Esophagus squamous epithelium (tissue), 5 donors: Measurements from ENCODE around the gene DSEL. TPM values are rescaled to one million over a fixed set of nuclear protein-coding genes. Genes with fewer than 3 reads are reported as not detected.

Experiments used
- DNase-seq: peaks from one replicate; lab custom pipeline; 2025; lab: John Stamatoyannopoulos, UW
- H3K27ac ChIP-seq, 4 donors: fragments of 200-600 bp; sonication (generic); one replicate each; pipeline ENCODE4 v1.5.1; 2016 to 2019; ENCODE audit warnings: mild to moderate bottlenecking in 1 of 4
- H3K27me3 ChIP-seq, 4 donors: fragments of 200-600 bp; sonication (generic); 1 replicate in 3 of 4; 2 replicates in 1 of 4; pipeline versions ENCODE4 v1.5.1 to v1.6.0; 2017 to 2021; ENCODE audit warnings: antibody characterized with exemption in 1 of 4
- H3K36me3 ChIP-seq, 3 donors: fragments of 200-600 bp; sonication (generic); one replicate each; pipeline ENCODE4 v1.5.1; 2016 to 2019
- H3K4me1 ChIP-seq, 3 donors: fragments of 200-600 bp; sonication (generic); one replicate each; pipeline ENCODE4 v1.5.1; 2017 to 2019
- H3K4me3 ChIP-seq, 4 donors: fragments of 200-600 bp; sonication (generic); 1 replicate in 3 of 4; 2 replicates in 1 of 4; pipeline ENCODE4 v1.5.1; 2016 to 2019; ENCODE audit warnings: mild to moderate bottlenecking in 2 of 4, moderate library complexity in 1 of 4
- H3K9me3 ChIP-seq, 3 donors: fragments of 200-600 bp; sonication (generic); one replicate each; pipeline ENCODE4 v1.5.1; 2016 to 2019
- CTCF ChIP-seq, 6 experiments: fragments of 450-650 bp in 4 of 6; fragments of 200-600 bp in 2 of 6; sonication (generic) in 2 of 6; IDR thresholded peaks; one replicate each; pipeline ENCODE4 v1.5.1; 2016 to 2019; ENCODE audit warnings: antibody characterized with exemption in 6 of 6, mild to moderate bottlenecking in 4 of 6, moderate library complexity in 4 of 6
- POLR2A ChIP-seq, 4 donors: fragments of 450-650 bp; IDR thresholded peaks; one replicate each; pipeline ENCODE4 v1.6.1; 2017; ENCODE audit warnings: antibody characterized with exemption in 4 of 4, mild to moderate bottlenecking in 4 of 4, moderate library complexity in 3 of 4
- WGBS, 2 donors: methylation state at CpG; one replicate each; pipeline ENCODE4 v1.1.5; 2018; 5-methylcytosine and 5-hydroxymethylcytosine counted together
- intact Hi-C: fragments of 100-400 bp; cut with DNase I; formaldehyde crosslinking; loops from one replicate; pipeline ENCODE4 v1.15.0; 2022
- total RNA-seq, 4 donors: library from RNA; depleted of rRNA; stranded (reverse); fragments of >200 nt; gene quantifications; one replicate each; pipeline ENCODE4 v1.1.0, GENCODE V29; 2016
- donor health status: DM: yes; HTN: yes; CAD: no.

Gene DSEL
- total RNA-seq, 4 donors from 2014 or later: 0.45 to 5.7 (median 1.5) TPM

- DNase-seq: no peak
- WGBS, 2 donors: 71% methylated on average over 1 of the region's 1 CpG; no CpG with 5 or more reads in 1 of the 2 donors
- TF ChIP-seq CTCF (IDR thresholded peaks at IDR 0.05) (no peak), POLR2A (IDR thresholded peaks at IDR 0.05) (no peak)
- Histone ChIP-seq H3K4me3 (no peak overlapping the region), H3K27me3 (no peaks in the 10 kb centered on the region), H3K4me1 (no peaks in the 10 kb centered on the region), H3K9me3 (no peaks in the 10 kb centered on the region), H3K27ac (no peak overlapping the region), H3K36me3 (no peaks in the 10 kb centered on the region)
- intact Hi-C loops: no loop called here
Measured at GRCh38 chr18:67504739-67505138, 11.8 kb downstream of the DSEL start.

DNA sequence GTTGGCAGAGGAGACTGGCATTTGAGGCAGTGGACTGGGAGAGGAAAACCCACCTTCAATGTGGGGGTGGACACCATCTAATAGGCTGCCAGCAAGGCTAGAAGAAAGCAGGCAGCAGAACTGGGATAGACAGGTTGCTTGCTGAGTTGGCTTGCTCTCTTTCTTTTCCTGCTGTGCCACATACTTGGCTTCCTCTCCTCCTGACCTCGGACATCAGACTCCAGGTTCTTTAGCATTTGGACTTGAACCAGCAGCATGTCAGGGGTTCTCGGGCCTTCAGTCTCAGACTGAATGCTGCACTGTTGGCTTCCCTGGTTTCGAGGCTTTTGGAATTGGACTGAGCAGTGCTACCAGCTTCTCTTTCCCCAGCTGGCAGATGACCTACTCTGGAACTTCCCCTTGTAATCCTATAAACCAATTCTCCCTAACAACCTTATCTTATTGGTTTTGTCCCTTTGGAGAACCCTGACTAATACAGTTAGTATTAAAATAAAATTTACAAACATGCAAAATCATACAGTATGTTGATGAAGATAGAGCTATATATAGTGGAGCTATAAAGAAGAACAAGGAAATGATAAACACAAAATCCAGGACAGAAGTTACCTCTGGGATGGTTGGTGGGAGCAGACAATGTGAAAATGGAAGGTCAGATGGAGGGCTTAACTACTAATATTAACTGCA lies 15.9 kb downstream of the DSEL start:
- intact Hi-C loops: no loop called here
- Histone ChIP-seq H3K27me3 (no peaks in the 10 kb centered on the region), H3K4me3 (no peak overlapping the region), H3K27ac (no peak overlapping the region), H3K9me3 (no peaks in the 10 kb centered on the region), H3K4me1 (no peaks in the 10 kb centered on the region), H3K36me3 (no peaks in the 10 kb centered on the region)
- no peak for DNase-seq
- TF ChIP-seq POLR2A (IDR thresholded peaks at IDR 0.05) (no peak), CTCF (IDR thresholded peaks at IDR 0.05) (no peak)
- WGBS, 2 donors: 51 to 56% methylated on average over 3 of the region's 3 CpGs

- Histone ChIP-seq H3K27ac (no peak overlapping the region), H3K4me1 (no peaks in the 10 kb centered on the region), H3K4me3 (no peak overlapping the region), H3K36me3 (no peaks in the 10 kb centered on the region), H3K27me3 (no peaks in the 10 kb centered on the region), H3K9me3 (no peaks in the 10 kb centered on the region)
- DNase-seq: no peak
- WGBS, 2 donors: 63 to 78% methylated on average over 4 of the region's 4 CpGs
- TF ChIP-seq POLR2A (IDR thresholded peaks at IDR 0.05) (no peak), CTCF (IDR thresholded peaks at IDR 0.05) (no peak)
- intact Hi-C loops: no loop called here
Measured at GRCh38 chr18:67496469-67496868, 20.1 kb downstream of the DSEL start.

- no peaks in the 10 kb centered on the region for H3K9me3 ChIP-seq
- H3K4me1 ChIP-seq: no peaks in the 10 kb centered on the region
- intact Hi-C loops: no loop called here
- H3K27ac ChIP-seq: no peak overlapping the region
- H3K27me3 ChIP-seq: no peaks in the 10 kb centered on the region
- no peaks in the 10 kb centered on the region for H3K36me3 ChIP-seq
- H3K4me3 ChIP-seq: no peak overlapping the region
- TF ChIP-seq CTCF (IDR thresholded peaks at IDR 0.05): no peak
- no peak for TF ChIP-seq POLR2A (IDR thresholded peaks at IDR 0.05)
- DNase-seq: no peak
Measured at GRCh38 chr18:67486534-67486933, 30.0 kb downstream of the DSEL start.

DNA sequence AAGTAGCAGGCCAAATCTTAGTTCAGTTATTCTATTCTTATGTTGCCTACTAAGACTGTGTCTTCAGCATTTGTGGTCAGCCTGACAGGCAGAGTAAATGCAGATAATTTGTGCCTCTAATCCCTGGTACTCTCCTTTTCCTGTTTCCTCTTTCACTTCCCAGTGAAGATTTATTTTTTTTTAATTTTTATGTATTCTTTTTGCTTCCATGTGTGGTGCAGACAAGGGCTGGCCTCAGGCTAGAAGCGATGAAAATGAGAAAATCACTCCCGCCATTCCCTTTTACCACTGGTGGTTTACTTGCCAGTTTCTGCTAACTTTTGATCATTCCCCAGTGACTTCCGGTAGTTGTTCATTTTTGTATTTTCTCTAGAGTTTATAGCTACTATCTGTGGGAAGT lies 30.9 kb downstream of the DSEL start:
- no peak for TF ChIP-seq CTCF (IDR thresholded peaks at IDR 0.05)
- TF ChIP-seq POLR2A (IDR thresholded peaks at IDR 0.05): no peak
- intact Hi-C loops: no loop called here
- WGBS, 2 donors: 67 to 95% methylated on average over 3 of the region's 3 CpGs
- no peaks in the 10 kb centered on the region for H3K4me1 ChIP-seq
- H3K27ac ChIP-seq: no peak overlapping the region
- no peak overlapping the region for H3K4me3 ChIP-seq
- H3K27me3 ChIP-seq: no peaks in the 10 kb centered on the region
- no peaks in the 10 kb centered on the region for H3K36me3 ChIP-seq
- DNase-seq: no peak
- no peaks in the 10 kb centered on the region for H3K9me3 ChIP-seq
